ENCODE data around the gene PITPNM3.

PITPNM3 gene

DNA sequence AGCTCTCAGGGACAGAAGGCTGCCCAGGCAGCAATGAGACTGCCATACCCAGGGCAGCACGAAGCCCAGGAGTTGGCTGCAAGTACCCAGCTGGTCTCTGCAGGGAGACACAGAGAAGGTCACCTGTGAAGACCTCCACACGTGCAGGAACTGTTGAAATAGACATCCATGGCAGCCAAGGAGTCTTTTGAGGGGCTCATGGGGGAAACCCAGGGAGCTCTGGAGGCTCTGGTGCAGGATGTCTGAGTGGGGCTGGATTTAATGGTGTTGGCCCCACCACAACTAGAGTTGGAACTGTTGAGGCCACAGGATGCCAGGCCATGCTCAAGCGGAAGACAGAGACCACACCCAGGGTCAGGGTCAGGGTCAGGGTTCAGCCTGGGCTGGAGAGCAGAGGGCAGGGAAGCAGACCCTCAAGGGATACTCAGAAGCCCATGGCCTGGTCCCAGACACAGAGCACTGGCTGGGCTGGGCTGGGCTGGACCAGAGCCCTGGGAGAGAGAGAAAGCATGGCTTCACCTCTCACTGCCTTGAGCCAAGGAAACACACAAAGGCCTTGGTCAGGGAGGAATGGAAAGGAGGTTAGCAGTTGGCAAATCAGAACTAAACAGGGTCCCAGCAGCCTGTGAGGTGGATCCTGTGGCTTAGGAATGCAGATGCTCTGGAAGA, 21.4 kb downstream of the PITPNM3 start:
- DNase-seq (ENCODE audit: insufficient read length) (no peak), FAIRE-seq (no peak)
- TF ChIP-seq TAF1 (IDR thresholded peaks at IDR 0.05; ENCODE audit: borderline replicate concordance, low read depth, low read length) (no peak), POLR2A (IDR thresholded peaks at IDR 0.05; ENCODE audit: low read depth, low read length) (no peak), POLR2AphosphoS5 (IDR thresholded peaks at IDR 0.05; ENCODE audit: low read depth, low read length) (no peak)

DNA sequence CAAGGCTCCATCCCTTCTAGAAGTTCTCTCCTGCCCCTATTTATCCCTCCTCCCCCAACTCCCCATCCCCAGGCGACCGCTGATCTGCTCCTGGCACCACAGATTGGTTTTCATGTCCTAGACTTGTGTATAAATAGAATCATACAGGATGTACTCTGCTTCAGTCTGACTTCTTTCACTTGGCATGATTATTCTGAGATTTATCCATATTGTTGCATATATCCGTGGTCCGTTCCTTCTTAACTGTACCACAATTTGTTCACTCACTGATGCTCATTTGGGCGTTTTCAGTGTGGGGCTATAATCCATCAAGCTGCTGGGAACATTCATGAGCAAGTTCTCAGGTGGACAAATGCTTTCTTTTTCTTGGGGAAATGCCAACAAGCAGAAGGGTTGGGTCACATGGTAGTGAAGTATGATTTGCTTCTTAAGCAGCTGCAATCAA, 23.9 kb downstream of the PITPNM3 start:
- TF ChIP-seq POLR2AphosphoS5 (IDR thresholded peaks at IDR 0.05; ENCODE audit: low read depth, low read length) (no peak), POLR2A (IDR thresholded peaks at IDR 0.05; ENCODE audit: low read depth, low read length) (no peak), TAF1 (IDR thresholded peaks at IDR 0.05; ENCODE audit: borderline replicate concordance, low read depth, low read length) (no peak)

DNA sequence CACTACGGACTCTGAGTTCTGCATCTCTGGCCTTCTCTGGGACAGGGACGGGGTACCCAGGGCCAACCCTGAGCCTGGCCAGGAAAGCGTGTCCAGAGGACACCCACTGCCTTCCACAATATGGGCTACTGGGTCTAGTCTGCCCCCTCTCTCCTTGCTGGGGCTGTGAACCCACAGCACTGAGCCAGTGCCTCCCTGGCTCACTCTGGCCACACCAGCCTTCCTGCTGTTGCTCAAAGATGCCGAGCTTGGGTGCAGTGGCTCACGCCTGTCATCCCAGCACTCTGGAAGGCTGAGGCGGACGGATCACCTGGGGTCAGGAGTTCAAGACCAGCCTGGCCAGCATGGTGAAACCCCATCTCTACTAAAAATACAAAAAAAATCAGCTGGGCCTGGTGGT, 24.8 kb downstream of the PITPNM3 start:
- TF ChIP-seq POLR2AphosphoS5 (IDR thresholded peaks at IDR 0.05; ENCODE audit: low read depth, low read length), result no peak
- TF ChIP-seq POLR2A (IDR thresholded peaks at IDR 0.05; ENCODE audit: low read depth, low read length), result no peak
- no peak for TF ChIP-seq TAF1 (IDR thresholded peaks at IDR 0.05; ENCODE audit: borderline replicate concordance, low read depth, low read length)
- FAIRE-seq, result no peak
- no peak for DNase-seq (ENCODE audit: insufficient read length)

More for the DNA sequence above, 23.9 kb downstream of the PITPNM3 start:
- no peak for FAIRE-seq
- no peak for DNase-seq (ENCODE audit: insufficient read length)

DNA sequence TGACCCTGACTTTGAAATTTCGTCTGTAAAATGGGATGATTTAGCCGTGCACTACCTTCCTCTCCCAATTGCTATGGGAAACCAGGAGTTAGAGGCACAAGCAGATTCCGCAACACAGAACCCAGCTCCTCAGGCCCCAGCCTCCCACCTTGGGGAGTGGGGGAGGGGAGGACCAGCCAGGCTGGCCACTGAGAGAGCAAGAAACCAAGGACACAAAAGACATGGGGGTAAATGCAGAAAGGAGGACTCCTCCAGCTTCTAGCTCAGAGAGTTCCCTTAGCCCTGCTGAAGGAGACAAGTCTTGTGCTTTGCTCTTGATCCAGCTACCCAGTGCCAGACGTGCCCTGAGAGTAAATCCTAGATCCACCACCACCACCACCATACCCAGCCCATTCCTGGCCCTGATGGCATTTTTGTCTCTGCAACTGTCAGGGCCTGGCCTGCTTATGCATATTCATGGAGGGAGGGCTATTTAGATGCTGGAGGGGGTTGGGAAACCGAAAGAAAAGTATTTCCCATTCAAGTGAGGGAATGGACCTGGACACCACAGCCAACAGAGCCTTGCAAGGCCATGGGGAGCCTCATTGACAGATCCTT, 25.9 kb downstream of the PITPNM3 start:
- FAIRE-seq (no peak), DNase-seq (ENCODE audit: insufficient read length) (no peak)
- TF ChIP-seq POLR2A (IDR thresholded peaks at IDR 0.05; ENCODE audit: low read depth, low read length) (no peak), POLR2AphosphoS5 (IDR thresholded peaks at IDR 0.05; ENCODE audit: low read depth, low read length) (no peak), TAF1 (IDR thresholded peaks at IDR 0.05; ENCODE audit: borderline replicate concordance, low read depth, low read length) (no peak)

DNA sequence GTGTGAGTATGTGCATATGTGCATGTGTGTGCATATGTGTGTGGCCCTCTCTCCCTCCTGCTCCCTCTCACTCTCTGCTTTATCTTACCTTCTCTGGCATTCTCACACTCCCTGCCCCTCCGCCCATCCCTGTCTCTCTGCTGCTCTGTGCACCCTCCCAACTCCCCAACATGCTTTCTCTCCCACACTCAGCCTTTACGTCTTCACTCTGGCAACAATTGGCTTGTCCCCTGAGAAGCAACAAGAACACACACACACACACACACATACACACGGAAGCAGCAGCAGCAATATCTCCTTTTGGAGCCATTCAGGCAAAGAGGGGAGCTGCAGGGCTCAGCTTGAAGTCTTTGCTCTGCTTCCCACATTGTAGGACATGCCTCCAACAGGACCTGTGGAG, 27.8 kb downstream of the PITPNM3 start:
- no peak for FAIRE-seq
- no peak for DNase-seq (ENCODE audit: insufficient read length)
- TF ChIP-seq TAF1 (IDR thresholded peaks at IDR 0.05; ENCODE audit: borderline replicate concordance, low read depth, low read length), result no peak
- no peak for TF ChIP-seq POLR2AphosphoS5 (IDR thresholded peaks at IDR 0.05; ENCODE audit: low read depth, low read length)
- TF ChIP-seq POLR2A (IDR thresholded peaks at IDR 0.05; ENCODE audit: low read depth, low read length), result no peak

DNA sequence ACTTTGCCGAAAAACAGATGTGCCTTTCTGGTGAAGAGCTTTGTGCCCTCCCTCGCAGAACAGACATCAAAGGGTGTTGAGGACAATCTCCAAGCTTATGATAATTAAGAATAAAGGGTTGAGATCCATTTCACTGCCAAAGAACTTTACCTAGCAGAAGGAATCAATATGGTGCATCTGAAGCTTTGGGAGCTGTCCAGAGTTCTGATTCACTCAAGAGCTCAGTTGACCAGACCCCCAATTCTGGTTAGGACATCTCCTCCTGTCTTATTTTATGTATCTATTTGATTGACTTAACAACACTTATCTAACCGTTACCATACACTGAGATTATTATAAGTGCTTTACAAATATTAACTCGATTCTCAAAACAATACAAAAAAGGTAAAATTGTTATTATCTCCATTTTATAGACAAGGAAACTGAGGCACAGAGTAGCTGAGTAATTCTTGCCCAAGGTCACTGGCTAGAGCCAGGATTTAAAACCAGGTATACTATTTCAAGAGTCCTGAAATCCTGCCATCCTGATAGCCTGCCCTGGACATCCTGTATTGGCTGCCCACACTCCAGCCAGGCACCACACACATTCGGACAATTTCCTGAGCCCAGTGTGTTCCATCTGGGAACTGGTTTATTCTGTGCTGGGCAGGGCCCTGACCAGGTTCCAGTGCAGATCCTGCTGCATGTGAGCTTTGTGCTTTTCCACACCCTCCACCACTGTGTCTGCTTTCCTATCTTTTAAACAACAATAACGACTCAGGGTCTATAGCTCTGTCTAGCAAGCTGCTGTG, 29.8 kb downstream of the PITPNM3 start:
- DNase-seq (ENCODE audit: insufficient read length) (no peak), FAIRE-seq (no peak)

DNA sequence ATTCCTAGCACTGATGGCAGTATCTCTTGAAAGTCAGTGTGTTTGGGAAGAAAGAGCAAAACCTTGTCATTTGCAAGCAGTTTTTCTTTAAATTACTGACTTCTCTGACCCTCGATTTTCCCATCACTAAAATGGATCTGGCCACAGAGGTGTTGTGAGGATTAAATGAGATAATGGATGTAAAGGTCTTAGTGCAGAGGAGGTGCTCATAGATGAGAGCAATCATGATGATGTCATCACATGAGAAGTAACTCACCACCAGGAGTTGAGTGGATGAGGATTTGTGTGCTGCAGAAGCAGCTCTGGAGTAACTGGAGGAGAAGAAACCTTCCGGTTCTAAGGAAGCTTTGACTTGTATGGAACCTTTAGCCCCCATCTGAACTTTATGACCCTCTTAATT, 30.6 kb downstream of the PITPNM3 start:
- TF ChIP-seq POLR2A (IDR thresholded peaks at IDR 0.05; ENCODE audit: low read depth, low read length) (no peak), POLR2AphosphoS5 (IDR thresholded peaks at IDR 0.05; ENCODE audit: low read depth, low read length) (no peak), TAF1 (IDR thresholded peaks at IDR 0.05; ENCODE audit: borderline replicate concordance, low read depth, low read length) (no peak)
- FAIRE-seq (no peak), DNase-seq (ENCODE audit: insufficient read length) (no peak)

More for the DNA sequence above, 29.8 kb downstream of the PITPNM3 start:
- TF ChIP-seq POLR2AphosphoS5 (IDR thresholded peaks at IDR 0.05; ENCODE audit: low read depth, low read length) (no peak), POLR2A (IDR thresholded peaks at IDR 0.05; ENCODE audit: low read depth, low read length) (no peak), TAF1 (IDR thresholded peaks at IDR 0.05; ENCODE audit: borderline replicate concordance, low read depth, low read length) (no peak)

DNA sequence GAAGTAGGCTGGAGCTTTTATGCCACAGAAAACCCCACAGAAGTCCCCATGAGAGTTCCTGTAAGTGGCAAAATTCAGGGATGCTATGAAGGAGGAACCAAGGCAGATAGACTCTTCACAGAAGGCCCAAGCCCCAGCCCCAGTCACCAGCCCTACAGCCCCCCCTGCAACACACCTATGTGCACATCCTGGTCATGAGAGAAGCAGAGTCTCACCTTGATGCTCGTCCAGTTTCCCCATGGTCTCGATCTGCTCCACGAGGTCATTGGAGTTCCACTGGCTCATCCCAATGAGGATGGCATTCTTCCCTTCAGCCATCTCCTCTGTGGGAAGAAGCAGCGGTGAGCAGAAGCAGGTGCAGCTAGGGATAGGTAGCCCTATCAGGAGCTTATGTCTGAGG, 31.2 kb downstream of the PITPNM3 start:
- TF ChIP-seq POLR2A (IDR thresholded peaks at IDR 0.05; ENCODE audit: low read depth, low read length), result no peak
- no peak for TF ChIP-seq TAF1 (IDR thresholded peaks at IDR 0.05; ENCODE audit: borderline replicate concordance, low read depth, low read length)
- TF ChIP-seq POLR2AphosphoS5 (IDR thresholded peaks at IDR 0.05; ENCODE audit: low read depth, low read length), result no peak
- FAIRE-seq (no peak), DNase-seq (ENCODE audit: insufficient read length) (no peak)

DNA sequence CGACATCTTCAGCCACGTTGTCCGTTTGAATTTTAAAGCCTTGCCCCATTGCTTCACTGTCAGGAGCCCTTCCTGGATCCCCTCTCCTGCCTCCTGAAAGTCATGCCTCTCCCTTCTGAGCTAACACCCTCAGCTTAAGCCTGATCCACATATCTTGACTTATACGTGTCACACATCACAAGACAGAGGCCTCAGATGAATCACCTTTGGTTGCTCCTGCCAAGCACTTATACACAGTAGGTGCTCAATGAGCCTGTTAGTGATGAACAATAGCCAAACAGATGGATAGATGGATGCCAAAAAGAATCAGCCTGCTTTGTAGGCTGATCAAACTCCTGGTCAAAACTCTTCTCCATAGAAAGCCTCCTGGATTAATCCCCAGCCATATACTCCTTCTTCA, 31.8 kb downstream of the PITPNM3 start:
- DNase-seq (ENCODE audit: insufficient read length) (no peak), FAIRE-seq (no peak)
- no peak for TF ChIP-seq POLR2AphosphoS5 (IDR thresholded peaks at IDR 0.05; ENCODE audit: low read depth, low read length)
- no peak for TF ChIP-seq TAF1 (IDR thresholded peaks at IDR 0.05; ENCODE audit: borderline replicate concordance, low read depth, low read length)
- no peak for TF ChIP-seq POLR2A (IDR thresholded peaks at IDR 0.05; ENCODE audit: low read depth, low read length)

DNA sequence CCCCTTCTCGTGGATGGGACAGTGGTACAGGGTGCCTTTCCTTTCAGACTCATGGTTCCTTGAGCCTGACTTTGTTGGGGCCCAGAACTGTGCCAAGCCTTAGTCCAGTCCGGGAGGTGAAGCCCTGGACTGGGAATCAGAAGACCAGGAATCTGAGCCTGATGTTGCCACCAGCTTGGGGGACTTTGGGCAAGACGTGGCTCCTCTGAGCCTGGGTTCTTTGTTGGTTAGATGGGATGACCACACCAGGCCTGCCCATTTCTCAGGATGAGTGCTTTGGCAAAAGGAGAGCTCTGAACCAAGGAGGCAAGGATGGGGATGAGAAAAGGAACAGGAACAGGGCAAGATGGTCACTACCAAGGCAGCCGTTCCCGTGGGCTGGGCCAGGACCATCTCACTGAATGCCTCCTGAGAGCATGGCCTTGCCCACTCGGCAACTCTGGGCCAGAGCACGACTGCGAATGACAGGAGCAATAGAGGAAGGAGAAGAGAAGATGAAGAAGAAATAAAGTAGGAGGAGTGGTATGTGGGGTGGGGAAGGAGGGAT, 32.5 kb downstream of the PITPNM3 start:
- no peak for FAIRE-seq
- TF ChIP-seq TAF1 (IDR thresholded peaks at IDR 0.05; ENCODE audit: borderline replicate concordance, low read depth, low read length) (no peak), POLR2A (IDR thresholded peaks at IDR 0.05; ENCODE audit: low read depth, low read length) (no peak), POLR2AphosphoS5 (IDR thresholded peaks at IDR 0.05; ENCODE audit: low read depth, low read length) (no peak)
- no peak for DNase-seq (ENCODE audit: insufficient read length)

DNA sequence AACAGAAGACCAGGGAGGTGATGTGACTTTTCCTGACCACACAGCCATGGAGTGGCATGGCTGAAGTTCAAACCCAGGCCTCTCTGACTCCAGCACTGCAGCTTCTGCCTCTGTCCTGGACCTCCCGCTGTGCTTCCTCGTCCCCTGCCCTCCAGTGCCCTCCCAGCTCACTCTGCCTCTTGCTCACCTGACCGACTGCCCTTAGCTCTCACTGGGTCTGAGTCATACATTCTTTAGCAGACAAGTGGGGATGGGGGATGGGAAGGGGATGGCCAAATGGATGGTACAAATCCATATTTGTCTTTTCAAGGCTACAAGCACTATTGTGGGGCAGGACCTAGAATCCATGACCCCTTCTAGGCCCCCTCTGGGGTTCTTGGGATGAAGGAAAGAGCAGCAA, 33.0 kb downstream of the PITPNM3 start:
- no peak for DNase-seq (ENCODE audit: insufficient read length)
- FAIRE-seq, result no peak
- TF ChIP-seq TAF1 (IDR thresholded peaks at IDR 0.05; ENCODE audit: borderline replicate concordance, low read depth, low read length) (no peak), POLR2A (IDR thresholded peaks at IDR 0.05; ENCODE audit: low read depth, low read length) (no peak), POLR2AphosphoS5 (IDR thresholded peaks at IDR 0.05; ENCODE audit: low read depth, low read length) (no peak)

Data from GM12892 (cell line).